ENCODE measurements around the gene CRBN.

CRBN gene

GRCh38 chr3:3149560-3149959, 29.9 kb downstream of the CRBN start:
- Histone ChIP-seq H2AK5ac (ENCODE audit: low read length) (no peak overlapping the region), H3K4me2 (ENCODE audit: low read length) (no peak overlapping the region), H3K36me3 (ENCODE audit: control insufficient read depth in 1 of 2, insufficient read depth in 2 of 2, low read length in 2 of 2) (peaks cover 7 to 12% of the 10 kb centered on the region in 2 experiments), H4K91ac (ENCODE audit: low read depth, low read length) (no peak overlapping the region), H3K4me1 (ENCODE audit: control insufficient read depth in 1 of 2, insufficient read depth in 2 of 2, low read length in 2 of 2) (no peaks in the 10 kb centered on the region), H4K12ac (ENCODE audit: low read depth, low read length) (no peak overlapping the region), H2BK120ac (ENCODE audit: insufficient read depth, low read length, poor library complexity) (no peak overlapping the region), H3K23ac (ENCODE audit: low read length) (no peak overlapping the region), H3K4ac (ENCODE audit: low read depth, low read length) (no peak overlapping the region), H3K14ac (ENCODE audit: low read length) (no peak overlapping the region), H3K27ac (ENCODE audit: low read depth, low read length) (no peak overlapping the region), H3K4me3 (ENCODE audit: low read depth, low read length) (no peak overlapping the region), H2BK12ac (ENCODE audit: low read length) (no peak overlapping the region), H2BK5ac (ENCODE audit: low read depth, low read length, poor library complexity) (no peak overlapping the region), H4K8ac (ENCODE audit: low read depth, low read length) (no peak overlapping the region), H3K79me1 (ENCODE audit: low read length) (no peaks in the 10 kb centered on the region), H3K9ac (ENCODE audit: low read length) (no peak overlapping the region), H3K18ac (ENCODE audit: low read length) (no peak overlapping the region), H3K27me3 (ENCODE audit: insufficient read depth, low read length) (no peaks in the 10 kb centered on the region), H2AFZ (ENCODE audit: insufficient read depth, low read length, poor library complexity) (no peak overlapping the region), H3K9me3 (ENCODE audit: insufficient read depth, low read depth, low read length) (no peaks in the 10 kb centered on the region), H3K79me2 (ENCODE audit: control insufficient read depth, insufficient read depth, low read length, poor library complexity) (no peaks in the 10 kb centered on the region)
- DNase-seq = no peak
- no CpG with 5 or more reads among the region's 1 CpG for WGBS (ENCODE audit: extremely low coverage, insufficient coverage, insufficient read length)

- no peak overlapping the region for H3K14ac ChIP-seq (ENCODE audit: low read length)
- H3K9ac ChIP-seq (ENCODE audit: low read length) = no peak overlapping the region
- H2BK120ac ChIP-seq (ENCODE audit: insufficient read depth, low read length, poor library complexity) = no peak overlapping the region
- no peak overlapping the region for H3K4me3 ChIP-seq (ENCODE audit: low read depth, low read length)
- no peak overlapping the region for H2BK12ac ChIP-seq (ENCODE audit: low read length)
- no peaks in the 10 kb centered on the region for H3K9me3 ChIP-seq (ENCODE audit: insufficient read depth, low read depth, low read length)
- H3K36me3 ChIP-seq (ENCODE audit: control insufficient read depth in 1 of 2, insufficient read depth in 2 of 2, low read length in 2 of 2) = peaks cover 9 to 20% of the 10 kb centered on the region in 2 experiments
- no peak overlapping the region for H2BK5ac ChIP-seq (ENCODE audit: low read depth, low read length, poor library complexity)
- H2AFZ ChIP-seq (ENCODE audit: insufficient read depth, low read length, poor library complexity) = no peak overlapping the region
- H3K27me3 ChIP-seq (ENCODE audit: insufficient read depth, low read length) = no peaks in the 10 kb centered on the region
- no peak overlapping the region for H2AK5ac ChIP-seq (ENCODE audit: low read length)
- no peak overlapping the region for H4K12ac ChIP-seq (ENCODE audit: low read depth, low read length)
- no CpG with 5 or more reads among the region's 8 CpGs for WGBS (ENCODE audit: extremely low coverage, insufficient coverage, insufficient read length)
- no peaks in the 10 kb centered on the region for H3K79me1 ChIP-seq (ENCODE audit: low read length)
- no peak overlapping the region for H4K91ac ChIP-seq (ENCODE audit: low read depth, low read length)
- H3K4me2 ChIP-seq (ENCODE audit: low read length) = no peak overlapping the region
- no peak overlapping the region for H4K8ac ChIP-seq (ENCODE audit: low read depth, low read length)
- H3K23ac ChIP-seq (ENCODE audit: low read length) = no peak overlapping the region
- no peaks in the 10 kb centered on the region for H3K79me2 ChIP-seq (ENCODE audit: control insufficient read depth, insufficient read depth, low read length, poor library complexity)
- no peak overlapping the region for H3K18ac ChIP-seq (ENCODE audit: low read length)
- no peak overlapping the region for H3K27ac ChIP-seq (ENCODE audit: low read depth, low read length)
- H3K4ac ChIP-seq (ENCODE audit: low read depth, low read length) = no peak overlapping the region
- no peaks in the 10 kb centered on the region for H3K4me1 ChIP-seq (ENCODE audit: control insufficient read depth in 1 of 2, insufficient read depth in 2 of 2, low read length in 2 of 2)
- peak in 1 of 2 donors; percentile 2 for DNase-seq
These were observed 33.7 kb downstream of the CRBN start for GRCh38 chr3:3145831-3146230.

GRCh38 chr3:3141939-3142338, 37.6 kb downstream of the CRBN start:
- H2BK120ac ChIP-seq (ENCODE audit: insufficient read depth, low read length, poor library complexity) = no peak overlapping the region
- H3K4ac ChIP-seq (ENCODE audit: low read depth, low read length) = no peak overlapping the region
- no peak overlapping the region for H3K14ac ChIP-seq (ENCODE audit: low read length)
- H2AK5ac ChIP-seq (ENCODE audit: low read length) = no peak overlapping the region
- peaks cover 17 to 21% of the 10 kb centered on the region in 2 experiments for H3K36me3 ChIP-seq (ENCODE audit: control insufficient read depth in 1 of 2, insufficient read depth in 2 of 2, low read length in 2 of 2)
- H3K27me3 ChIP-seq (ENCODE audit: insufficient read depth, low read length) = no peaks in the 10 kb centered on the region
- H3K4me3 ChIP-seq (ENCODE audit: low read depth, low read length) = no peak overlapping the region
- no peak overlapping the region for H3K27ac ChIP-seq (ENCODE audit: low read depth, low read length)
- DNase-seq = no peak
- no peaks in the 10 kb centered on the region for H3K79me2 ChIP-seq (ENCODE audit: control insufficient read depth, insufficient read depth, low read length, poor library complexity)
- no peak overlapping the region for H3K4me2 ChIP-seq (ENCODE audit: low read length)
- no peak overlapping the region for H4K12ac ChIP-seq (ENCODE audit: low read depth, low read length)
- H3K79me1 ChIP-seq (ENCODE audit: low read length) = no peaks in the 10 kb centered on the region
- no peak overlapping the region for H4K8ac ChIP-seq (ENCODE audit: low read depth, low read length)
- H3K23ac ChIP-seq (ENCODE audit: low read length) = no peak overlapping the region
- H2BK5ac ChIP-seq (ENCODE audit: low read depth, low read length, poor library complexity) = no peak overlapping the region
- H3K9me3 ChIP-seq (ENCODE audit: insufficient read depth, low read depth, low read length) = no peaks in the 10 kb centered on the region
- H3K18ac ChIP-seq (ENCODE audit: low read length) = no peak overlapping the region
- no peaks in the 10 kb centered on the region for H3K4me1 ChIP-seq (ENCODE audit: control insufficient read depth in 1 of 2, insufficient read depth in 2 of 2, low read length in 2 of 2)
- no peak overlapping the region for H2BK12ac ChIP-seq (ENCODE audit: low read length)
- H2AFZ ChIP-seq (ENCODE audit: insufficient read depth, low read length, poor library complexity) = no peak overlapping the region
- no peak overlapping the region for H3K9ac ChIP-seq (ENCODE audit: low read length)
- no peak overlapping the region for H4K91ac ChIP-seq (ENCODE audit: low read depth, low read length)

GRCh38 chr3:3137526-3137925, 42.0 kb downstream of the CRBN start:
- no peak for DNase-seq
- Histone ChIP-seq H3K4ac (ENCODE audit: low read depth, low read length) (no peak overlapping the region), H2BK12ac (ENCODE audit: low read length) (no peak overlapping the region), H3K4me2 (ENCODE audit: low read length) (no peak overlapping the region), H2AFZ (ENCODE audit: insufficient read depth, low read length, poor library complexity) (no peak overlapping the region), H3K4me3 (ENCODE audit: low read depth, low read length) (no peak overlapping the region), H3K27me3 (ENCODE audit: insufficient read depth, low read length) (no peaks in the 10 kb centered on the region), H3K9ac (ENCODE audit: low read length) (no peak overlapping the region), H3K14ac (ENCODE audit: low read length) (no peak overlapping the region), H2BK5ac (ENCODE audit: low read depth, low read length, poor library complexity) (no peak overlapping the region), H3K36me3 (ENCODE audit: control insufficient read depth in 1 of 2, insufficient read depth in 2 of 2, low read length in 2 of 2) (peaks cover 9 to 12% of the 10 kb centered on the region in 2 experiments), H2BK120ac (ENCODE audit: insufficient read depth, low read length, poor library complexity) (no peak overlapping the region), H3K79me2 (ENCODE audit: control insufficient read depth, insufficient read depth, low read length, poor library complexity) (no peaks in the 10 kb centered on the region), H3K23ac (ENCODE audit: low read length) (no peak overlapping the region), H3K9me3 (ENCODE audit: insufficient read depth, low read depth, low read length) (no peaks in the 10 kb centered on the region), H4K12ac (ENCODE audit: low read depth, low read length) (no peak overlapping the region), H3K27ac (ENCODE audit: low read depth, low read length) (no peak overlapping the region), H4K91ac (ENCODE audit: low read depth, low read length) (no peak overlapping the region), H3K79me1 (ENCODE audit: low read length) (no peaks in the 10 kb centered on the region), H2AK5ac (ENCODE audit: low read length) (no peak overlapping the region), H3K4me1 (ENCODE audit: control insufficient read depth in 1 of 2, insufficient read depth in 2 of 2, low read length in 2 of 2) (no peaks in the 10 kb centered on the region), H4K8ac (ENCODE audit: low read depth, low read length) (no peak overlapping the region), H3K18ac (ENCODE audit: low read length) (no peak overlapping the region)
- no CpG with 5 or more reads among the region's 6 CpGs for WGBS (ENCODE audit: extremely low coverage, insufficient coverage, insufficient read length)
